ENCODE data around the gene CLHC1.

GRCh38 chr2:55231546-55232083 lies 478 bp downstream of the CLHC1 start:
- TF ChIP-seq CTCF (IDR thresholded peaks at IDR 0.05) (no peak), FOXM1 (IDR thresholded peaks at IDR 0.05; ENCODE audit: low read depth) (no peak), REST (IDR thresholded peaks at IDR 0.05; ENCODE audit: low read depth, low read length) (no peak), GABPA (IDR thresholded peaks at IDR 0.05; ENCODE audit: low read depth) (no peak; the same call in 1 of the 2 replicates), POLR2AphosphoS5 (IDR thresholded peaks at IDR 0.05; ENCODE audit: low read depth, low read length) (no peak), GATA2 (CRISPR knock-in tag; IDR thresholded peaks at IDR 0.05) (no peak), TEAD4 (IDR thresholded peaks at IDR 0.05; ENCODE audit: borderline replicate concordance, insufficient read depth) (no peak), YY1 (IDR thresholded peaks at IDR 0.05; ENCODE audit: low read depth) (no peak), MAX (IDR thresholded peaks at IDR 0.05; ENCODE audit: low read depth) (no peak), CHD2 (IDR thresholded peaks at IDR 0.05; ENCODE audit: low read length, partially characterized antibody) (no peak), EZH2phosphoT487 (IDR thresholded peaks at IDR 0.05; ENCODE audit: borderline replicate concordance, low read depth) (no peak), SIN3A (IDR thresholded peaks at IDR 0.05; ENCODE audit: borderline replicate concordance, low read depth, low read length) (no peak; the same call in 1 of the 2 replicates), TAF1 (IDR thresholded peaks at IDR 0.05; ENCODE audit: borderline replicate concordance, low read depth, low read length) (no peak)

All from SK-N-SH (cell line).